H9 (cell line): Measurements from ENCODE around the gene TRRAP. TPM values are rescaled to one million over a fixed set of nuclear protein-coding genes. Genes with fewer than 3 reads are reported as not detected.

ENCODE experiments used
- DNase-seq: peaks from one replicate; pipeline ENCODE4 v3.0.0-alpha.2; 2017
- H2AFZ ChIP-seq: one replicate; pipeline ENCODE4 v1.6.1; 2013; ENCODE audit warnings: mild to moderate bottlenecking, low read length, control low read depth, moderate library complexity
- H2AK5ac ChIP-seq: 2 replicates; pipeline ENCODE4 v1.6.1; 2013; ENCODE audit warnings: low read length, control low read depth, mixed read lengths; ENCODE audit not compliant: insufficient read length
- H2BK120ac ChIP-seq: one replicate; pipeline ENCODE4 v1.6.1; 2013; ENCODE audit warnings: low read depth, mild to moderate bottlenecking, low read length, control low read depth, inconsistent platforms; ENCODE audit not compliant: poor library complexity, severe bottlenecking
- H2BK12ac ChIP-seq: 2 replicates; pipeline ENCODE4 v1.6.1; 2013; ENCODE audit warnings: low read length, control low read depth, mixed read lengths, low read depth; ENCODE audit not compliant: insufficient read length
- H2BK15ac ChIP-seq: 2 replicates; pipeline ENCODE4 v1.6.1; 2013; ENCODE audit warnings: low read depth, low read length, control low read depth
- H2BK20ac ChIP-seq: one replicate; pipeline ENCODE4 v1.6.1; 2013; ENCODE audit warnings: low read depth, mild to moderate bottlenecking, low read length, control low read depth, inconsistent platforms; ENCODE audit not compliant: poor library complexity, severe bottlenecking
- H2BK5ac ChIP-seq: 2 replicates; pipeline ENCODE4 v1.6.1; 2013; ENCODE audit warnings: low read length, control low read depth, mixed read lengths; ENCODE audit not compliant: insufficient read length
- H3K14ac ChIP-seq: 2 replicates; pipeline ENCODE4 v1.6.1; 2013; ENCODE audit warnings: low read length, control low read depth; ENCODE audit not compliant: insufficient read depth
- H3K18ac ChIP-seq: 2 replicates; pipeline ENCODE4 v1.6.1; 2013; ENCODE audit warnings: low read depth, mild to moderate bottlenecking, mixed read lengths, low read length, control low read depth; ENCODE audit not compliant: insufficient read length
- H3K23ac ChIP-seq: 2 replicates; pipeline ENCODE4 v1.6.1; 2013; ENCODE audit warnings: low read length, control low read depth, mixed read lengths, low read depth; ENCODE audit not compliant: insufficient read length
- H3K23me2 ChIP-seq: 2 replicates; pipeline ENCODE4 v1.6.1; 2013; ENCODE audit warnings: low read depth, mild to moderate bottlenecking, mixed read lengths, low read length, control low read depth; ENCODE audit not compliant: insufficient read length, poor library complexity, severe bottlenecking
- H3K27ac ChIP-seq: 2 replicates; pipeline ENCODE4 v1.5.1; 2013; ENCODE audit warnings: low read length, control low read depth, mixed read lengths, low read depth; ENCODE audit not compliant: insufficient read length
- H3K27me3 ChIP-seq: 2 replicates; pipeline ENCODE4 v1.6.1; 2013; ENCODE audit warnings: low read length, control low read depth, inconsistent platforms; ENCODE audit not compliant: insufficient read depth
- H3K4ac ChIP-seq: 2 replicates; pipeline ENCODE4 v1.6.1; 2013; ENCODE audit warnings: low read depth, mild to moderate bottlenecking, control low read depth, inconsistent platforms, low read length, moderate library complexity
- H3K4me1 ChIP-seq: 2 replicates; pipeline ENCODE4 v1.6.1; 2013; ENCODE audit warnings: low read length, control low read depth, inconsistent platforms; ENCODE audit not compliant: insufficient read depth
- H3K4me2 ChIP-seq: 2 replicates; pipeline ENCODE4 v1.6.1; 2013; ENCODE audit warnings: low read length, control low read depth, mixed read lengths; ENCODE audit not compliant: insufficient read length, insufficient read depth
- H3K56ac ChIP-seq: 2 replicates; pipeline ENCODE4 v1.6.1; 2013; ENCODE audit warnings: low read depth, mild to moderate bottlenecking, mixed read lengths, low read length, control low read depth; ENCODE audit not compliant: insufficient read length
- H3K79me1 ChIP-seq: 2 replicates; pipeline ENCODE4 v1.6.1; 2013; ENCODE audit warnings: low read depth, mild to moderate bottlenecking, moderate library complexity, low read length, control low read depth, inconsistent platforms; ENCODE audit not compliant: insufficient read depth, poor library complexity, severe bottlenecking
- H3K79me2 ChIP-seq: 2 replicates; pipeline ENCODE4 v1.6.1; 2013; ENCODE audit warnings: low read length, control low read depth, inconsistent platforms; ENCODE audit not compliant: insufficient read depth
- H3K9ac ChIP-seq: 2 replicates; pipeline ENCODE4 v1.6.1; 2013; ENCODE audit warnings: low read length, control low read depth, mixed read lengths; ENCODE audit not compliant: insufficient read length; ENCODE audit errors: extremely low read depth
- H3K9me3 ChIP-seq: one replicate; pipeline ENCODE4 v1.6.1; 2013; ENCODE audit warnings: low read depth, low read length, inconsistent platforms; ENCODE audit not compliant: control insufficient read depth
- H3T11ph ChIP-seq: one replicate; pipeline ENCODE4 v1.6.1; 2013; ENCODE audit warnings: mild to moderate bottlenecking, low read length, control low read depth, inconsistent platforms
- H4K20me1 ChIP-seq: one replicate; pipeline ENCODE4 v1.6.1; 2013; ENCODE audit not compliant: control insufficient read depth, insufficient read length, insufficient read depth
- H4K5ac ChIP-seq: 2 replicates; pipeline ENCODE4 v1.6.1; 2013; ENCODE audit warnings: low read depth, mild to moderate bottlenecking, mixed read lengths, low read length, control low read depth; ENCODE audit not compliant: insufficient read length
- H4K8ac ChIP-seq: replicated peaks from 2 replicates; pipeline ENCODE4 v1.6.1; 2013; ENCODE audit warnings: low read length, control low read depth, mixed read lengths, low read depth; ENCODE audit not compliant: insufficient read length
- H4K91ac ChIP-seq: 2 replicates; pipeline ENCODE4 v1.6.1; 2013; ENCODE audit warnings: low read depth, mild to moderate bottlenecking, moderate library complexity, mixed read lengths, low read length, control low read depth; ENCODE audit not compliant: insufficient read length
- H3K27ac Mint-ChIP-seq, 3 experiments: 2 replicates in 2 of 3; 3 replicates in 1 of 3; pipeline ENCODE4 v1.8.0; 2020 to 2021; ENCODE audit warnings: mixed read lengths in 3 of 3, mild to moderate bottlenecking in 1 of 3, moderate library complexity in 1 of 3
- H3K27me3 Mint-ChIP-seq: 2 replicates; pipeline ENCODE4 v1.8.0; 2021; ENCODE audit warnings: low read depth, mild to moderate bottlenecking, moderate library complexity, mixed read lengths
- H3K36me3 Mint-ChIP-seq, 3 experiments: 2 replicates in 2 of 3; 3 replicates in 1 of 3; pipeline ENCODE4 v1.8.0; 2020 to 2021; ENCODE audit warnings: low read depth in 3 of 3, mixed read lengths in 3 of 3; ENCODE audit not compliant: insufficient read depth in 1 of 3
- H3K4me1 Mint-ChIP-seq, 2 experiments: 2 replicates each; pipeline ENCODE4 v1.8.0; 2020; ENCODE audit warnings: mixed read lengths in 2 of 2
- H3K4me3 Mint-ChIP-seq, 2 experiments: 2 replicates in 1 of 2; 3 replicates in 1 of 2; pipeline ENCODE4 v1.8.0; 2020 to 2021; ENCODE audit warnings: mild to moderate bottlenecking in 2 of 2, mixed read lengths in 2 of 2, moderate library complexity in 1 of 2
- H3K9me3 Mint-ChIP-seq, 2 experiments: 2 replicates in 1 of 2; 3 replicates in 1 of 2; pipeline ENCODE4 v1.8.0; 2020; ENCODE audit warnings: mild to moderate bottlenecking in 2 of 2, mixed read lengths in 2 of 2, moderate library complexity in 1 of 2
- CTCF ChIP-seq: fragments of 200-600 bp; sonication (generic); conservative IDR thresholded peaks from 3 replicates; pipeline ENCODE4 v1.8.0; 2021; ENCODE audit warnings: antibody characterized with exemption, mild to moderate bottlenecking
- WGBS: extraction: QIAGEN DNeasy Blood & Tissue Kit; methylation state at CpG from one replicate; pipeline ENCODE4 v1.1.7; 2013; ENCODE audit warnings: missing lambda C conversion rate, low lambda C conversion rate, mixed read lengths; ENCODE audit not compliant: insufficient read length; ENCODE audit errors: extremely low coverage; 5-methylcytosine and 5-hydroxymethylcytosine counted together
- total RNA-seq: library from RNA; stranded (reverse); gene quantifications from 2 replicates; pipeline ENCODE4 v1.2.1, GENCODE V29; 2021

TRRAP gene
- total RNA-seq, 1 experiment from 2014 or later = 58.6 TPM

GRCh38 chr7:99003419-99003818, 125.1 kb downstream of the TRRAP start:
- no peak overlapping the region for H2BK120ac ChIP-seq
- no peaks in the 10 kb centered on the region for H3K23me2 ChIP-seq
- no peak overlapping the region for H3T11ph ChIP-seq
- H3K27me3 Mint-ChIP-seq = no peaks in the 10 kb centered on the region
- WGBS = no CpG with 5 or more reads among the region's 15 CpGs
- H3K79me1 ChIP-seq = no peaks in the 10 kb centered on the region
- no peak overlapping the region for H2BK20ac ChIP-seq
- H3K4ac ChIP-seq = no peak overlapping the region
- no peak overlapping the region for H3K14ac ChIP-seq
- H2BK12ac ChIP-seq = no peak overlapping the region
- no peak overlapping the region for H4K91ac ChIP-seq
- H3K56ac ChIP-seq = no peak overlapping the region
- no peak overlapping the region for H4K8ac ChIP-seq
- no peaks in the 10 kb centered on the region for H3K9me3 Mint-ChIP-seq
- no peak for DNase-seq
- no peak overlapping the region for H3K9ac ChIP-seq
- H3K36me3 Mint-ChIP-seq = peaks cover 21 to 85% (median 69%) of the 10 kb centered on the region in 3 experiments; a peak in 6 of 7 replicates
- no peak overlapping the region for H3K18ac ChIP-seq
- H3K27ac ChIP-seq = no peak overlapping the region
- H3K4me3 Mint-ChIP-seq = no peak overlapping the region; a peak in 1 of 5 replicates
- no peak overlapping the region for H2BK15ac ChIP-seq
- no peak overlapping the region for H4K5ac ChIP-seq
- no peak overlapping the region for H2BK5ac ChIP-seq
- no peaks in the 10 kb centered on the region for H4K20me1 ChIP-seq
- TF ChIP-seq CTCF = no peak
- H3K23ac ChIP-seq = no peak overlapping the region
- H2AFZ ChIP-seq = no peak overlapping the region
- no peaks in the 10 kb centered on the region for H3K4me1 ChIP-seq
- no peak overlapping the region for H2AK5ac ChIP-seq
- H3K27ac Mint-ChIP-seq = no peak overlapping the region
- no peaks in the 10 kb centered on the region for H3K9me3 ChIP-seq
- no peaks in the 10 kb centered on the region for H3K4me1 Mint-ChIP-seq
- H3K4me2 ChIP-seq = no peak overlapping the region
- no peaks in the 10 kb centered on the region for H3K27me3 ChIP-seq
- H3K79me2 ChIP-seq = no peaks in the 10 kb centered on the region
